H9 (cell line): Measurements from ENCODE around the gene PITHD1. TPM values are rescaled to one million over a fixed set of nuclear protein-coding genes. Genes with fewer than 3 reads are reported as not detected.
A peak's percentile ranks its signal among the peaks of the same experiment; 100 is the strongest.

Source experiments
- DNase-seq: peaks from one replicate; pipeline ENCODE4 v3.0.0-alpha.2; 2017
- H2AFZ ChIP-seq: one replicate; pipeline ENCODE4 v1.6.1; 2013; ENCODE audit warnings: mild to moderate bottlenecking, low read length, control low read depth, moderate library complexity
- H2AK5ac ChIP-seq: 2 replicates; pipeline ENCODE4 v1.6.1; 2013; ENCODE audit warnings: low read length, control low read depth, mixed read lengths; ENCODE audit not compliant: insufficient read length
- H2BK120ac ChIP-seq: one replicate; pipeline ENCODE4 v1.6.1; 2013; ENCODE audit warnings: low read depth, mild to moderate bottlenecking, low read length, control low read depth, inconsistent platforms; ENCODE audit not compliant: poor library complexity, severe bottlenecking
- H2BK12ac ChIP-seq: 2 replicates; pipeline ENCODE4 v1.6.1; 2013; ENCODE audit warnings: low read length, control low read depth, mixed read lengths, low read depth; ENCODE audit not compliant: insufficient read length
- H2BK15ac ChIP-seq: 2 replicates; pipeline ENCODE4 v1.6.1; 2013; ENCODE audit warnings: low read depth, low read length, control low read depth
- H2BK20ac ChIP-seq: one replicate; pipeline ENCODE4 v1.6.1; 2013; ENCODE audit warnings: low read depth, mild to moderate bottlenecking, low read length, control low read depth, inconsistent platforms; ENCODE audit not compliant: poor library complexity, severe bottlenecking
- H2BK5ac ChIP-seq: 2 replicates; pipeline ENCODE4 v1.6.1; 2013; ENCODE audit warnings: low read length, control low read depth, mixed read lengths; ENCODE audit not compliant: insufficient read length
- H3K14ac ChIP-seq: 2 replicates; pipeline ENCODE4 v1.6.1; 2013; ENCODE audit warnings: low read length, control low read depth; ENCODE audit not compliant: insufficient read depth
- H3K18ac ChIP-seq: 2 replicates; pipeline ENCODE4 v1.6.1; 2013; ENCODE audit warnings: low read depth, mild to moderate bottlenecking, mixed read lengths, low read length, control low read depth; ENCODE audit not compliant: insufficient read length
- H3K23ac ChIP-seq: 2 replicates; pipeline ENCODE4 v1.6.1; 2013; ENCODE audit warnings: low read length, control low read depth, mixed read lengths, low read depth; ENCODE audit not compliant: insufficient read length
- H3K23me2 ChIP-seq: 2 replicates; pipeline ENCODE4 v1.6.1; 2013; ENCODE audit warnings: low read depth, mild to moderate bottlenecking, mixed read lengths, low read length, control low read depth; ENCODE audit not compliant: insufficient read length, poor library complexity, severe bottlenecking
- H3K27ac ChIP-seq: 2 replicates; pipeline ENCODE4 v1.5.1; 2013; ENCODE audit warnings: low read length, control low read depth, mixed read lengths, low read depth; ENCODE audit not compliant: insufficient read length
- H3K27me3 ChIP-seq: 2 replicates; pipeline ENCODE4 v1.6.1; 2013; ENCODE audit warnings: low read length, control low read depth, inconsistent platforms; ENCODE audit not compliant: insufficient read depth
- H3K4ac ChIP-seq: 2 replicates; pipeline ENCODE4 v1.6.1; 2013; ENCODE audit warnings: low read depth, mild to moderate bottlenecking, control low read depth, inconsistent platforms, low read length, moderate library complexity
- H3K4me1 ChIP-seq: 2 replicates; pipeline ENCODE4 v1.6.1; 2013; ENCODE audit warnings: low read length, control low read depth, inconsistent platforms; ENCODE audit not compliant: insufficient read depth
- H3K4me2 ChIP-seq: 2 replicates; pipeline ENCODE4 v1.6.1; 2013; ENCODE audit warnings: low read length, control low read depth, mixed read lengths; ENCODE audit not compliant: insufficient read length, insufficient read depth
- H3K56ac ChIP-seq: 2 replicates; pipeline ENCODE4 v1.6.1; 2013; ENCODE audit warnings: low read depth, mild to moderate bottlenecking, mixed read lengths, low read length, control low read depth; ENCODE audit not compliant: insufficient read length
- H3K79me1 ChIP-seq: 2 replicates; pipeline ENCODE4 v1.6.1; 2013; ENCODE audit warnings: low read depth, mild to moderate bottlenecking, moderate library complexity, low read length, control low read depth, inconsistent platforms; ENCODE audit not compliant: insufficient read depth, poor library complexity, severe bottlenecking
- H3K79me2 ChIP-seq: 2 replicates; pipeline ENCODE4 v1.6.1; 2013; ENCODE audit warnings: low read length, control low read depth, inconsistent platforms; ENCODE audit not compliant: insufficient read depth
- H3K9ac ChIP-seq: 2 replicates; pipeline ENCODE4 v1.6.1; 2013; ENCODE audit warnings: low read length, control low read depth, mixed read lengths; ENCODE audit not compliant: insufficient read length; ENCODE audit errors: extremely low read depth
- H3K9me3 ChIP-seq: one replicate; pipeline ENCODE4 v1.6.1; 2013; ENCODE audit warnings: low read depth, low read length, inconsistent platforms; ENCODE audit not compliant: control insufficient read depth
- H3T11ph ChIP-seq: one replicate; pipeline ENCODE4 v1.6.1; 2013; ENCODE audit warnings: mild to moderate bottlenecking, low read length, control low read depth, inconsistent platforms
- H4K20me1 ChIP-seq: one replicate; pipeline ENCODE4 v1.6.1; 2013; ENCODE audit not compliant: control insufficient read depth, insufficient read length, insufficient read depth
- H4K5ac ChIP-seq: 2 replicates; pipeline ENCODE4 v1.6.1; 2013; ENCODE audit warnings: low read depth, mild to moderate bottlenecking, mixed read lengths, low read length, control low read depth; ENCODE audit not compliant: insufficient read length
- H4K8ac ChIP-seq: replicated peaks from 2 replicates; pipeline ENCODE4 v1.6.1; 2013; ENCODE audit warnings: low read length, control low read depth, mixed read lengths, low read depth; ENCODE audit not compliant: insufficient read length
- H4K91ac ChIP-seq: 2 replicates; pipeline ENCODE4 v1.6.1; 2013; ENCODE audit warnings: low read depth, mild to moderate bottlenecking, moderate library complexity, mixed read lengths, low read length, control low read depth; ENCODE audit not compliant: insufficient read length
- H3K27ac Mint-ChIP-seq, 3 experiments: 2 replicates in 2 of 3; 3 replicates in 1 of 3; pipeline ENCODE4 v1.8.0; 2020 to 2021; ENCODE audit warnings: mixed read lengths in 3 of 3, mild to moderate bottlenecking in 1 of 3, moderate library complexity in 1 of 3
- H3K27me3 Mint-ChIP-seq: 2 replicates; pipeline ENCODE4 v1.8.0; 2021; ENCODE audit warnings: low read depth, mild to moderate bottlenecking, moderate library complexity, mixed read lengths
- H3K36me3 Mint-ChIP-seq, 3 experiments: 2 replicates in 2 of 3; 3 replicates in 1 of 3; pipeline ENCODE4 v1.8.0; 2020 to 2021; ENCODE audit warnings: low read depth in 3 of 3, mixed read lengths in 3 of 3; ENCODE audit not compliant: insufficient read depth in 1 of 3
- H3K4me1 Mint-ChIP-seq, 2 experiments: 2 replicates each; pipeline ENCODE4 v1.8.0; 2020; ENCODE audit warnings: mixed read lengths in 2 of 2
- H3K4me3 Mint-ChIP-seq, 2 experiments: 2 replicates in 1 of 2; 3 replicates in 1 of 2; pipeline ENCODE4 v1.8.0; 2020 to 2021; ENCODE audit warnings: mild to moderate bottlenecking in 2 of 2, mixed read lengths in 2 of 2, moderate library complexity in 1 of 2
- H3K9me3 Mint-ChIP-seq, 2 experiments: 2 replicates in 1 of 2; 3 replicates in 1 of 2; pipeline ENCODE4 v1.8.0; 2020; ENCODE audit warnings: mild to moderate bottlenecking in 2 of 2, mixed read lengths in 2 of 2, moderate library complexity in 1 of 2
- CTCF ChIP-seq: fragments of 200-600 bp; sonication (generic); conservative IDR thresholded peaks from 3 replicates; pipeline ENCODE4 v1.8.0; 2021; ENCODE audit warnings: antibody characterized with exemption, mild to moderate bottlenecking
- WGBS: extraction: QIAGEN DNeasy Blood & Tissue Kit; methylation state at CpG from one replicate; pipeline ENCODE4 v1.1.7; 2013; ENCODE audit warnings: missing lambda C conversion rate, low lambda C conversion rate, mixed read lengths; ENCODE audit not compliant: insufficient read length; ENCODE audit errors: extremely low coverage; 5-methylcytosine and 5-hydroxymethylcytosine counted together
- total RNA-seq: library from RNA; stranded (reverse); gene quantifications from 2 replicates; pipeline ENCODE4 v1.2.1, GENCODE V29; 2021

PITHD1 gene
- total RNA-seq, 1 experiment from 2014 or later = 92.0 TPM

GRCh38 chr1:23804183-23804835, 26.1 kb downstream of the PITHD1 start:
- no peak overlapping the region for H2BK120ac ChIP-seq

More at GRCh38 chr1:23804183-23804835, 26.1 kb downstream of the PITHD1 start:
- no peak for DNase-seq
- H3K9ac ChIP-seq = no peak overlapping the region
- H3K9me3 Mint-ChIP-seq = no peaks in the 10 kb centered on the region
- H3K36me3 Mint-ChIP-seq = peaks cover 0 to 6% (median 4%) of the 10 kb centered on the region in 3 experiments; a peak in 2 of 7 replicates
- no peak overlapping the region for H2BK20ac ChIP-seq
- no peak overlapping the region for H3K4me2 ChIP-seq
- no peak overlapping the region for H2BK12ac ChIP-seq
- WGBS = no CpG with 5 or more reads among the region's 7 CpGs
- H3K27me3 Mint-ChIP-seq = peaks cover 11% of the 10 kb centered on the region
- no peak overlapping the region for H3K27ac ChIP-seq
- H3K23ac ChIP-seq = no peak overlapping the region
- no peak overlapping the region for H2AK5ac ChIP-seq
- peak; percentile 38; the same call in 1 of the 3 replicates for TF ChIP-seq CTCF
- H3K4ac ChIP-seq = no peak overlapping the region
- no peak overlapping the region for H4K8ac ChIP-seq
- no peaks in the 10 kb centered on the region for H3K79me1 ChIP-seq
- no peak overlapping the region for H3K18ac ChIP-seq
- H4K91ac ChIP-seq = no peak overlapping the region
- no peaks in the 10 kb centered on the region; the same call in 1 of the 2 replicates for H3K4me1 ChIP-seq
- no peak overlapping the region for H3K27ac Mint-ChIP-seq
- no peak overlapping the region for H3K4me3 Mint-ChIP-seq
- H3K4me1 Mint-ChIP-seq = peaks cover 5 to 8% of the 10 kb centered on the region in 2 experiments
- H3K56ac ChIP-seq = no peak overlapping the region
- H2BK15ac ChIP-seq = no peak overlapping the region
- H3K79me2 ChIP-seq = no peaks in the 10 kb centered on the region
- no peaks in the 10 kb centered on the region for H4K20me1 ChIP-seq
- H2BK5ac ChIP-seq = no peak overlapping the region
- H3T11ph ChIP-seq = no peak overlapping the region
- no peak overlapping the region for H2AFZ ChIP-seq
- peaks cover 11% of the 10 kb centered on the region for H3K23me2 ChIP-seq
- no peaks in the 10 kb centered on the region for H3K9me3 ChIP-seq
- no peak overlapping the region for H4K5ac ChIP-seq
- H3K27me3 ChIP-seq = no peaks in the 10 kb centered on the region
- H3K14ac ChIP-seq = no peak overlapping the region
